GM13977 (cell line): ENCODE results near the gene DCUN1D3.

Experiments used
- DNase-seq: peaks from one replicate; pipeline ENCODE4 v3.0.0; 2012; ENCODE audit warnings: low spot score
- in situ Hi-C: fragments of 300-500 bp; cut with MboI; formaldehyde crosslinking; loops from one replicate; pipeline ENCODE4 v1.12.0; 2022; ENCODE audit warnings: low sequenced_read_pairs, low pct_unique_long_range_greater_than_20kb, mixed read lengths, inconsistent platforms; ENCODE audit not compliant: unreplicated experiment
- TF ChIP-seq, protein P1 (sequence below): IDR thresholded peaks from 2 replicates; pipeline ENCODE4 v1.5.1; 2012; ENCODE audit warnings: mild to moderate bottlenecking, control low read depth; ENCODE audit not compliant: insufficient read depth; ENCODE audit errors: extremely low read depth, missing control alignments

DCUN1D3 gene

DNA sequence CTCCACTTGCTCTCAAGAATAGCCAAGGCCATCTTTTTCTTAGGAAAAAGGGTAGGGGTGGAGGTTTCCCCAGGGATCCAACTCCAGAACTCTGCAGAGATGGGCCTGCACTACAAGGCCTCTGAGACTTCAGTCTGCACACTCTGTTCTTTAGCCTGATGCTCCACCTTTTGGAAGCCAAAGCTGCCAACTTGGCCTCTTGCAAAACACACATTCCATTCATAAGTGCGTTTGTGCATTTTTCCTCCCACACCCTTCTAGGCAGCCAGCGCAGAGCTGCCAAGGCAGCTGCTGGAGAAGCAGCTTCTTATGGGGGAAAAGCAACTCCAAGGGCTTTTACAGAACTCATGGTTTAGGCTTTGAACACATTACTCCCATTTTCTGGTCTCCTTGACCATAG, 48.6 kb downstream of the DCUN1D3 start:
- TF ChIP-seq, protein P1, sequence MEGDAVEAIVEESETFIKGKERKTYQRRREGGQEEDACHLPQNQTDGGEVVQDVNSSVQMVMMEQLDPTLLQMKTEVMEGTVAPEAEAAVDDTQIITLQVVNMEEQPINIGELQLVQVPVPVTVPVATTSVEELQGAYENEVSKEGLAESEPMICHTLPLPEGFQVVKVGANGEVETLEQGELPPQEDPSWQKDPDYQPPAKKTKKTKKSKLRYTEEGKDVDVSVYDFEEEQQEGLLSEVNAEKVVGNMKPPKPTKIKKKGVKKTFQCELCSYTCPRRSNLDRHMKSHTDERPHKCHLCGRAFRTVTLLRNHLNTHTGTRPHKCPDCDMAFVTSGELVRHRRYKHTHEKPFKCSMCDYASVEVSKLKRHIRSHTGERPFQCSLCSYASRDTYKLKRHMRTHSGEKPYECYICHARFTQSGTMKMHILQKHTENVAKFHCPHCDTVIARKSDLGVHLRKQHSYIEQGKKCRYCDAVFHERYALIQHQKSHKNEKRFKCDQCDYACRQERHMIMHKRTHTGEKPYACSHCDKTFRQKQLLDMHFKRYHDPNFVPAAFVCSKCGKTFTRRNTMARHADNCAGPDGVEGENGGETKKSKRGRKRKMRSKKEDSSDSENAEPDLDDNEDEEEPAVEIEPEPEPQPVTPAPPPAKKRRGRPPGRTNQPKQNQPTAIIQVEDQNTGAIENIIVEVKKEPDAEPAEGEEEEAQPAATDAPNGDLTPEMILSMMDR = no peak
- in situ Hi-C loops = loop anchor here (5.0 kb wide), 1 partner anchor 231 kb away; no protein-coding TSS in a partner anchor
- no peak for DNase-seq

DNA sequence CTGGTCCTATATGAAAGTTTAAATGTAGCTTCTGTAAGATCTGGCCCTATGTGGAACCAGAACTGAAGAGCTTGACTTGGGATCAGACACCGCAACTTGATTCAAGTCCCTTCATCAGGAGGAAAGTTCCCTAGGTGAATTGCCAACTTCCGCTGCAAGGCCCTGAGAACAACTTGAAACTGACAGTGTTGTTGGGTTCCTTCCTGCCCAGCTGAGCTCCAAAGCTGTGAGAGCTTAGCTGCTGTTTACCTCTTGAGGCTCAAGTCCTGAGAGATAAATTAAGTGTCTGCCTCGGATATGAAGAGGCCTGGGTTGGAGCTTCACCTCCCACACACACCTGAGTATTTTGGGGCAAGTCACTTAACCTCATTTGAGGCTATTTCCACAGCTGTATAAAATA, 49.2 kb downstream of the DCUN1D3 start:
- no peak for DNase-seq
- in situ Hi-C loops = loop anchor here (5.0 kb wide), 1 partner anchor 231 kb away; no protein-coding TSS in a partner anchor
- TF ChIP-seq, protein P1 = no peak

DNA sequence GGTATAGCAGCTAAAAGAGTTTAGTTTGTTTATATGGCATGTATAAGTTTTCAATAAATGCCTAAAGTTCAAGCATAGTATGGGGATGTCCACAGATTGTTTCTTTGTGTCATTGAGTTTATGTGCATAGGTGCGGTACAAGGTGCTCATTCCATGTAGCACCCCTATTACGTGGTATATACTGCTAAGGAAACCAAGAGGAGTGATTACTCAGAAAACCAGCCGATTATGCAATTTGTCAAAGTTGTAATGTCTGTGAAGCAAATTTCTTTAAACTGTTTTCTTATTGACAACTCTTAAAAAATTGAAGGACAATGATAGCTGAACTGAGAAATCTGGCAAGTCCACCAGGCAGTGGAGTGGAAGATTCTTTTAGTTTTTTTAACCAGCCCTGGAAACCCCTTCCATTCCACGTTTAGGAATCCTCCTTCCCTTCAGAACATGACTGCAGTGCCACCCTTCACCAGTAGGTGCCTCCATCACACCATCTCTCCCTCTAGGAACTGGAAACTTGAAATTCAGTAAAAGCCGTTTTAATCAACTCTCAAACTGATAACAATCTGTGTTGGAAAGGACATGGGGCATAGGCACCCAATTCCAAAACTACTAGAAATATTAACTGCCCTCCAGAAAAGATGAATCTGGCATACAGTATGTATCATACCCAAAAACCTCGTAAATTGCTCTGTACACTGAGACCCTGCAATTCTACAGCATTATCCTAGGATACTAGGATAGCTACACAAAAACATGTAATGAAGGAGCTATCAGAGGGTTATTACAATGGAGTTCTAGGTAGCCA, 50.4 kb downstream of the DCUN1D3 start:
- in situ Hi-C loops = loop anchor here (5.0 kb wide), 1 partner anchor 233 kb away; no protein-coding TSS in a partner anchor
- DNase-seq = no peak
- TF ChIP-seq, protein P1 = peak; percentile 97

DNA sequence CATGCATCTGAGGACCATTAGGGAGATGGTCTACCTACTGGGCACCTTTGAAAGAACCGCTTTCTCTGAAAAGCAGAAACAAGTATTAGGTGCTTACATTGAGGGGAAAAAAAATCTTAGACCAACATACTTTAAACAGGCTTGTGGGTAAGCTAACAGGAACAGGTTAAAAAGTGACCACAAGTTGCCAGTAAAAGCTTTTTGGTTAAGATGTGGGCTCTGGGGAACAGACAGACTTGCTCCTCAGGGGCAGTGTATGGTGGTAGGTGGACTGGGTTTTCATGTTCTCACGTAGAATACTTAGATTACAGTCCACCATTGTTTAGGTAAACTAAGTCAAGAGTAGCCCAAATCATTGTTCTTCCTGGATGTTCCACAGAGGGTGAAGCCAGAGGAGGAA, 52.6 kb downstream of the DCUN1D3 start:
- TF ChIP-seq, protein P1 = no peak
- no peak for DNase-seq
- in situ Hi-C loops = no loop called here

DNA sequence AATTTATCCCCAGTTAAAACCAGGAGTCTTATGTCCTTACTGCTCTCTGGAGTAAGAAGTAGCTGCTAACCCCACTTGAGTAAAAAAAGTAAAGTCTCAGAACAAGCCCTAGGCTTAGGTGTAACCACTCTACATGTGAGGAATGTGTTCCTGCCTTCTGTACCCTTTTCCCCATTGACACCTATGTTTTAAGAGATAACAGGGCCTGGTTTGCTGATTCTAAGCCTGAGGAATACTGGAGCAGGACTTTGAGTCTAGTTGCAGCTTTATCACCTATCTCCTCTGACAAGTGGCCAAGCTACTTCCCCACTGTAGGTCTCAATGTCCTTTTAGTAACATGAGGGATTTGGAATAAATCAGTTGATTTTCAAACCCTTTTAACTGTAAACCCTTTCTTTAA, 53.6 kb downstream of the DCUN1D3 start:
- TF ChIP-seq, protein P1 = no peak
- no peak for DNase-seq
- in situ Hi-C loops = no loop called here

DNA sequence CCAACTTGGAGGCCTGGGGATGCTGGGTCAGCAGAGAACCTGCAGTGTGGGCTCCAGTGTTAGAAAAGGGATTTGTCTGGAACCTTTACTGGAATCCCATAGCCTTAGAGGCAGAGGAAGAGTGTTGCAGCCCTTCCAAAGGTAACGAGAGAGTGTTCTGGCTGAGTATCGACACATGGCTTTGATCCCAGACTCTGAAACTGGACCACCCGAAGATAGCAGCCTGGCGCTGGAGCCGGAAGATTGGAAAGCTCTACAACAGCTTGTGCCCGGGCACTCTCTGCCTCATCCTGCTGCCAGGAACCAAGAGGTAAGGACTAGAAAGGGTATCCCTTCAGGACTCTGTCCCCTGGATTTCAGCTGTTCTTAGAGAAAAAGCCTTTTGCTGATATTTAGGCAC, 54.1 kb downstream of the DCUN1D3 start:
- in situ Hi-C loops = no loop called here

More for the DNA sequence above, 54.1 kb downstream of the DCUN1D3 start:
- TF ChIP-seq, protein P1 = no peak
- no peak for DNase-seq
